GM21717 (cell line): ENCODE results near the gene MDC1.
"Not testable (repeated sequence)": the region's sequence is repeated elsewhere in the genome, so short reads cannot be mapped to it uniquely, and the experiment has no call there.

Experiments
- ATAC-seq: cut with Tn5 transposase; IDR thresholded peaks from one replicate; pipeline ENCODE4 v1.9.1; 2021; ENCODE audit warnings: mild to moderate bottlenecking, moderate library complexity; ENCODE audit not compliant: unreplicated experiment

The MDC1 gene, protein sequence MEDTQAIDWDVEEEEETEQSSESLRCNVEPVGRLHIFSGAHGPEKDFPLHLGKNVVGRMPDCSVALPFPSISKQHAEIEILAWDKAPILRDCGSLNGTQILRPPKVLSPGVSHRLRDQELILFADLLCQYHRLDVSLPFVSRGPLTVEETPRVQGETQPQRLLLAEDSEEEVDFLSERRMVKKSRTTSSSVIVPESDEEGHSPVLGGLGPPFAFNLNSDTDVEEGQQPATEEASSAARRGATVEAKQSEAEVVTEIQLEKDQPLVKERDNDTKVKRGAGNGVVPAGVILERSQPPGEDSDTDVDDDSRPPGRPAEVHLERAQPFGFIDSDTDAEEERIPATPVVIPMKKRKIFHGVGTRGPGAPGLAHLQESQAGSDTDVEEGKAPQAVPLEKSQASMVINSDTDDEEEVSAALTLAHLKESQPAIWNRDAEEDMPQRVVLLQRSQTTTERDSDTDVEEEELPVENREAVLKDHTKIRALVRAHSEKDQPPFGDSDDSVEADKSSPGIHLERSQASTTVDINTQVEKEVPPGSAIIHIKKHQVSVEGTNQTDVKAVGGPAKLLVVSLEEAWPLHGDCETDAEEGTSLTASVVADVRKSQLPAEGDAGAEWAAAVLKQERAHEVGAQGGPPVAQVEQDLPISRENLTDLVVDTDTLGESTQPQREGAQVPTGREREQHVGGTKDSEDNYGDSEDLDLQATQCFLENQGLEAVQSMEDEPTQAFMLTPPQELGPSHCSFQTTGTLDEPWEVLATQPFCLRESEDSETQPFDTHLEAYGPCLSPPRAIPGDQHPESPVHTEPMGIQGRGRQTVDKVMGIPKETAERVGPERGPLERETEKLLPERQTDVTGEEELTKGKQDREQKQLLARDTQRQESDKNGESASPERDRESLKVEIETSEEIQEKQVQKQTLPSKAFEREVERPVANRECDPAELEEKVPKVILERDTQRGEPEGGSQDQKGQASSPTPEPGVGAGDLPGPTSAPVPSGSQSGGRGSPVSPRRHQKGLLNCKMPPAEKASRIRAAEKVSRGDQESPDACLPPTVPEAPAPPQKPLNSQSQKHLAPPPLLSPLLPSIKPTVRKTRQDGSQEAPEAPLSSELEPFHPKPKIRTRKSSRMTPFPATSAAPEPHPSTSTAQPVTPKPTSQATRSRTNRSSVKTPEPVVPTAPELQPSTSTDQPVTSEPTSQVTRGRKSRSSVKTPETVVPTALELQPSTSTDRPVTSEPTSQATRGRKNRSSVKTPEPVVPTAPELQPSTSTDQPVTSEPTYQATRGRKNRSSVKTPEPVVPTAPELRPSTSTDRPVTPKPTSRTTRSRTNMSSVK (N-terminal part only)

GRCh38 chr6:30717129-30717844 is at the start of gene MDC1:
TSS of gene MDC1 (minus strand) at chr6:30717281. CDS start at chr6:30715175, 2,106 bp downstream.
- peak; percentile 57 for ATAC-seq

- ATAC-seq: no peak
These were observed 49.5 kb upstream of the MDC1 start for GRCh38 chr6:30766461-30767157.

GRCh38 chr6:30765495-30765894 is 48.4 kb upstream of the MDC1 start:
- not testable (repeated sequence) for ATAC-seq

DNA sequence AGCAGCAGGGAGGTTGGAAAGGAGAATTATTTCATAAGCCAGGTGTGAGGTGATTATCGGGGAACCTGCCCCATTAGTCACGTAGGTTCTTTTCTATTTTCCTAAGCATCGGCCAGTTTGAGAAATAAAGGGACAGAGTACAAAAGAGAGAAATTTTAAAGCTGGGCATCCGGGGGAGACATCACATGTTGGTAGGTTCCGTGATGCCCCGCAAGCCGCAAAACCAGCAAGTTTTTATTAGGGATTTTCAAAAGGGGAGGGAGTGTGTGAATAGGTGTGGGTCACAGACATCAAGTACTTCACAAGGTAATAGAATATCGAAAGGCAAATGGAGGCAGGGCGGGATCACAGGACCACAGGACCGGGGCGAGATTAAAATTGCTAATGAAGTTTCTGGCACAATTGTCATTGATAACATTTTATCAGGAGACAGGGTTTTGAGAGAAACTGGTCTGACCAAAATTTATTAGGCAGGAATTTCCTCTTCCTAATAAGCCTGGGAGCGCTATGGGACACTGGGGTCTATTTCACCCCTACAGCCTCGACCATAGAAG is 47.5 kb upstream of the MDC1 start:
- ATAC-seq: not testable (repeated sequence)

DNA sequence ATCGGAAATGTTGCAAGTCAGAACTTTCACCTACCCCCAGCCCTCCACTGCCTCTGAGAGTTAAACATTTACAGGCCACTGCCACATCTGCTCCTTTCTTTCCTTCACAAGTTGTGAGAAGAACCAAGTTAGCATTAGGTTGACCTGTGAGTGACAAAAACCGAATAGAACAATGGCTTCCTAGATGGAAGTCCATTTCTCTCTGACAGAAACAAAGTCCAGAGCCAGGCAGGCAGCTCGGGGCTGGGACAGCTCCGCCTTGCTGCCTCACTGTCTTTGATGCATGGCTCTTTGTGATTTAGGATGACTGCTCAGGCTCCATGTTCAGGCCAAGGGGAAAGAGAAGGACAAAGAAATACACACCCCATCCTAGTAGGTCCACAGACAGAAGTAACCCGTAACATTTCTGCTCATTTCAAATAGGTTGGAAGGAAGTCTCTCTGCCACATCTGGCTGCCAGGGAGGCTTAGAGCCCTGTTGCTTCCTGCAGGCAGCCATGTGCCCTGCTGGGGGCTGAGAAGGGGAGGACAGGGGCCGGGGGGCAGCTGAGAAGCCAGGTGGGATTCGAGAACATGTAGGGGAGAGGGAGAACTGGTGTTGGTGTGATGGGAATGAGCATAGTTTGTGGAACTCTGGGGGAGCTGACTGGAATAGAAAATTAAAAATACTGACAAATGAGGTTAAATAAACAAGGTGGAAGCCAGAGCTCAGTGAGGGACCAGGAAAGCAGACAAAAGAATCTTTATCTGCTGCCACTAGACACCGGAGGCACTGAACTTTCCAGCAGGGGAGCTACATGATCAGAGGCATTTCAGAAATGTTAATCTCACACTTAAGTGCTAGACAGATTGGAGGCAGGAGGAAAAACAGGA is 46.8 kb upstream of the MDC1 start:
- ATAC-seq: no peak

GRCh38 chr6:30763155-30763617 is 46.1 kb upstream of the MDC1 start:
- ATAC-seq: no peak

- ATAC-seq: no peak
These were observed 44.8 kb upstream of the MDC1 start for GRCh38 chr6:30761791-30762429.

GRCh38 chr6:30760549-30760948 is 43.5 kb upstream of the MDC1 start:
- ATAC-seq: no peak

DNA sequence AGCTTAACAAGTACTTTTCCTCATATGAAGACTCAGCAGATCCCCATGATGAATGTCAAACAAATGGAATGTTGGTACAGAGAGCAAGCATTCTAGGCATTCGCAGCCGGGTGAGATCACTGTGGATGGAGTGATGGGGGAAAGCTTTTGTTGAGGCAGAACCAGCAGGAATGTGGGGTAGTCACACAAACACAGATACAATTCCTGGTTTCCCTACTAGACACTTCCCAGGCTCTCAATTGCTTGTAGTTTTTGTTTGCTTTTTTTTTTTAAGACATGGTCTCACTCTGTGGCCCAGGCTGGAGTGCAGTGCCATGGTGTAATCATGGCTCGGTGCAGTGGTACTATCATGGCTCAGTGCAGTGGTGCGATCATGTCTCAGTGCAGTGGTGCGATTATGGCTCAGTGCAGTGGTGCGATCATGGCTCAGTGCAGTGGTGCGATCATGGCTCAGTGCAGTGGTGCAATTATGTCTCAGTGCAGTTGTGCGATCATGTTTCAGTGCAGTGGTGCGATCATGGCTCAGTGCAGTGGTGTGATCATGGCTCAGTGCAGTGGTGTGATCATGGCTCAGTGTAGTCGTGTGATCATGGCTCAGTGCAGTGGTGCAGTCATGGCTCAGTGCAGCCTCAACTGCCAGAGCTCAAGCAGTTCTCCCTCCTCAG is 42.6 kb upstream of the MDC1 start:
- ATAC-seq: no peak

DNA sequence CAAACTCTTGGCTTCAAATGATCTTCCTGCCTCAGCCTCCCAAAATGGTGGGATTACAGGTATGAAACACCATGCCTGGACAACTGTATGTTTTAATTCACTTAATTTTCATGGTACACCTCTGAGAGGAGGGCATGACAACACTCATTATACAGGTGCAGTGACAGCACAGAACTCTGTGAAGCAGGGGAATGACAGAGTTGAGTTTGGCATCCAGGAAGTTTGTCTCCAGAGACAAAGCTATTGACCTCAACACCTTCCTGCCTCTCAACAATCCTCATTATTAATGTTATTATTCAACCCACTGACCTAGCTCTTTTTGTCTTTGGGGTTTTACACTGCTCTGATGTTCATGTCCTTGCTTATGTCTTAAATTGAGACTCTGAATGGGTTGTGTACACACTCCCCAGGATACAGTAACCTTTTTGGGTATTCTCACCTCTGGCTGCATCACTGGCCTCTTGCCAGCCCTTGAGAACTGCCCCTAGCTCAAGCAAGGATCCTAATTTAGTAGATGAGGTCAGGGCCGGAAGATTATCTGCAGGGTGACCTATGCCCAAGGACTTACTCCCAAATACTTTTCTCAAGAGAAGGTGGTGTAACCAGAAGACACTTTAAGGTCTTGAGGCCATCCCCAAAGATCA is 40.3 kb upstream of the MDC1 start:
- ATAC-seq: no peak

DNA sequence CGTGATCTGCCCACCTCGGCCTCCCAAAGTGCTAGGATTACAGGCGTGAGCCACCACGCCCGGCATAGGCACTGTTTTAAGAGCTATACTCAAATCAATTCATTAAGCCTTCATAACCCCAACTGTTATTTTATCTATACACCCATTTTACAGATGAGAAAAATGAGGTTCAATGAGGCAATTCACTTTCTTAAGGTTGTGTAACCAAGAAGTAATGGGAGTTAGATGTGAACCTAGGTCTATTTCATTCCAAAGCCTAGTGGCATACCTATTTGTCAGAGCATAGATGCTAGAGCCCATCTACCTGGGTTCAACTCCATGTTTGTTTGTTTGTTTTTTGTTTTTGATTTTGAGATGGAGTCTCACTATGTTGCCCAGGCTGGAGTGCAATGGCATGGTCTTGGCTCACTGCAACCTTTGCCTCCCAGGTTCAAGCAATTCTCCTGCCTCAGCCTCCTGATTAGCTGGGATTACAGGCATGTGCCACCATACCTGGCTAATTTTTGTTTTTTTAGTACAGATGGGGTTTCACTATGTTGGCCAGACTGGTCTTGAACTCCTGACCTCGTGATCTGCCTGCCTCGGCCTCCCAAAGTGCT is 39.4 kb upstream of the MDC1 start:
- ATAC-seq: not testable (repeated sequence)

- no peak for ATAC-seq
These were observed 37.5 kb upstream of the MDC1 start for GRCh38 chr6:30754631-30755030.

GRCh38 chr6:30752157-30752927 is 35.3 kb upstream of the MDC1 start:
- no peak for ATAC-seq

DNA sequence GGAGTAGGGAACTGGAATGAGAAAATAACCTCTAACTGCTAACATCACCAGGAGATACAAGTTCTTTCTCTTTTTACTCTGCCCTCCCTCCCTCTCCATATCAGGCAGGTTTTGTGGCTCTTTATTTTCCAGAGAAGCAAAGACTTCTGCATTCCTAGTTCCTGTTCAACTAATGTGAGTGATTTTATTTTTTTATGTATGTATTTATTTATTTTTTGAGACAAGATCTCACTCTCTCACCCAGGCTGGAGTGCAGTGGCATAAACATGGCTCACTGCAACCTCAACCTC is 33.2 kb upstream of the MDC1 start:
- no peak for ATAC-seq

DNA sequence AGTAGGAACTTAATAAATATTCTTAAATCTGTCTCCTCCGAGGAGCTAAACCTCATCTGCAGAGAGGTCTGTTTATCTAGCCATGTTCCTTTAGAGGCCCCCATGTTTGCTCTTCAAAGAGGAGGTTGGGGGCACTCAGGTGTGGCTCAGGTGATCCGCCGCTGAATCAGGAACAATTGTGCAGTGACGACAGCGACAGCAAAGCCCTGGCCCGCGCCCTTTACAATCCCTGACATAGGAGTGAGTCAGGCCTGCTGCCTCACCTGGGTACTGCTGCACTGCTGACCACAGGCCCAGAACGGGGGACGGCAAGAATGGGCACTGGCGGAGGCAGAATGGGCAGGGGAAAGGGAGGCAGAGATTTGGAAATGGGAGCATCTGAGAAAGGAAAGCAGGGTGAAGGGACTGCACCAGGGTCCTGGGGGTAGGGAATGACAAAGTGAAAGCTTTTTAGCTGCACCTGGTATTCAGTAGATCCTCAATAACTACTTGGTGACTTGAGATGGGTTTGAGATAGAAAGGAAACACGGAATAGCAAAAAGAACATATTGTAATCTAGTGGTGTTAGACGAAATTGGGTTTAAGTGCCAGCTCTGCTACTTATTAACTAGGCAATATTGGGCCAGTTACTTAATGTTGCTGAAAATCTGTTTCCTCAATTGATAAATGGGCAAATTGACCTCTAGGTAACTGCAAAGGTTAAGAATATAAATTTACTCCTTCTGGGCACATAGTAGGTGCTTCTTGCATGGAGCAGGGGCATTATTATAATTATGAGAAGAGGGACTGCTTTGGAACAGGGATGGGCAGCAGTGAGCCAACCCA is 32.7 kb upstream of the MDC1 start:
- no peak for ATAC-seq
